Measurements from ENCODE around the gene SPRR4.
"Not testable (repeated sequence)": the region's sequence is repeated elsewhere in the genome, so short reads cannot be mapped to it uniquely, and the experiment has no call there.

SPRR4 gene

GRCh38 chr1:153021829-153022228, 51.4 kb downstream of the SPRR4 start:
- not testable (repeated sequence) for DNase-seq (ENCODE audit: low read depth in 2 of 2)

Measured in stimulated activated CD4-positive, alpha-beta T cell treated with anti-CD3 and anti-CD28 coated beads, Interleukin-1b, Interleukin-23, amount 100 ng/mL, for 4 hours (primary cell).